ENCODE measurements around the gene L3HYPDH.

The L3HYPDH gene

DNA sequence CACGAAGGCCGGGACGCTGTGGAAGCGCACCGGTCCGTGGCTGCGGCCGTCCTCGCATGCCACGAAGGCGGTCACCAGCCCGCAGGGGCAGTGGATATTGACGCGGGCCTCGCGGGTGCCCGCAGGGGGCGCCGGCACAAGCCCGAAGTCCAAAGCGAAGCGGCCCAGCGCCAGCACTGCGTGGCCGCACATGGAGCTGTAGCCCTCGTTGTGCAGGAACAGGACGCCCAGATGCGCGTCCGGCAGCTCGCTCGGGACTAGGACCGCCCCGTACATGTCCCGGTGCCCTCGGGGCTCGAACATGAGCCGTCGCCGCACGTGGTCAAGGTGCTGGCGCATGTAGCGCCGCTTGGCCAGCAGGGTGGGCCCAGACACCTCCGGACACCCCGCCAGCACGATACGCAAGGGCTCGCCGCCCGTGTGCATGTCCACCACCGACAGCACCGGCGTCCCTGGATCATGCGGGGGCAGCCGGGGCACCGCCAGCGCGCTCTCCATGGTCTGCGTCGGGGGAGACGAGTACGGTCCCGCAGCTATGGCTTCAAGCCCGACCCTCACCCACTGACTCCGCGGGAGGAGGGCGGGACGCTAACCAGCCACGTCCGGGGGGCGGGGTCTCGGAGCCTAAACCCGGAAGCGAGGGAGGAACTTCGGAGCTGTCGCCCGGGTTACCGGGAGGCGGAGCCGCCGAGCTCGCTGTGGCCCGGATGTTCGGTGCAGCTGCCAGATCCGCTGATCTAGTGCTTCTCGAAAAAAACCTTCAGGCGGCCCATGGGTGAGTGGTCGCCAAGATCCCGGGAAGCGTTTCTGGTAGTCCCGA, at the start of gene L3HYPDH, which contains the start of gene JKAMP:
Gene L3HYPDH, minus strand, starts transcription at position 590 of the 820 bp plus-strand sequence. Its CDS starts 92 bp downstream, at position 498.
Gene JKAMP, plus strand, starts transcription at position 699 of the 820 bp plus-strand sequence. Its CDS starts 73 bp downstream, at position 772.
- H3K36me3 ChIP-seq (replicated peaks): peaks cover 4% of the 10 kb centered on the region
- in situ Hi-C loops (cut with HindIII; ENCODE audit: low pct_ligation_motif_present, low sequenced_read_pairs): no loop called here
- peak within 1 kb of the TSS; percentile 93 for H3K27ac ChIP-seq
- H3K4me3 ChIP-seq (ENCODE audit: low read depth, low read length): peak within 1 kb of the TSS; percentile 90
- peak; percentile 57 for TF ChIP-seq CTCF (IDR thresholded peaks at IDR 0.05; ENCODE audit: low read depth, low read length, missing control alignments)
- no peaks in the 10 kb centered on the region for H3K27me3 ChIP-seq (replicated peaks)
- DNase-seq: peak; percentile 94

- Histone ChIP-seq H3K27ac (no peak overlapping the region), H3K4me3 (ENCODE audit: low read depth, low read length) (no peak overlapping the region), H3K27me3 (replicated peaks) (no peaks in the 10 kb centered on the region), H3K36me3 (replicated peaks) (no peaks in the 10 kb centered on the region)
- DNase-seq: no peak
- in situ Hi-C loops (cut with HindIII; ENCODE audit: low pct_ligation_motif_present, low sequenced_read_pairs): no loop called here
- TF ChIP-seq CTCF (IDR thresholded peaks at IDR 0.05; ENCODE audit: low read depth, low read length, missing control alignments): no peak
Observed at GRCh38 chr14:59532419-59532818, 48.2 kb upstream of the L3HYPDH start.

DNA sequence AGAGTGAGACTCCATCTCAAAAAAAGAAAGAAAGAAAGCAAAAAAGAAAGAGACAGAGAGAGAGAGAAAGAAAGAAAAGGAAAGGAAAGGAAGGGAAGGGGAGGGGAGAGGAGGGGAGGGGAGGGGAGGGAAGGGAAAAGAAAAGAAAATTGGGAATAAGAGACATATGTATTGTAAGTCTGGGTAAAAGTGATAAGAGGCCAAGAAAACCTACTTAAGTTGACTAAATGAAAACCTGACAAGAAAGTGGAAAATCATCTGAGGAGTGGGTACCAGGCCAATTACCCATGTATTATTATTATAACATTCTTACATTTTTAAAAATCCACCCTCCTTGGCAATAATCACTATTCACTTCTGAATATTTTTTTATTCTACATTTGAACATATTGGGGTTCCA, 46.1 kb upstream of the L3HYPDH start:
- Histone ChIP-seq H3K36me3 (replicated peaks) (no peaks in the 10 kb centered on the region), H3K27ac (no peak overlapping the region), H3K27me3 (replicated peaks) (no peaks in the 10 kb centered on the region), H3K4me3 (ENCODE audit: low read depth, low read length) (no peak overlapping the region)
- in situ Hi-C loops (cut with HindIII; ENCODE audit: low pct_ligation_motif_present, low sequenced_read_pairs): no loop called here
- no peak for TF ChIP-seq CTCF (IDR thresholded peaks at IDR 0.05; ENCODE audit: low read depth, low read length, missing control alignments)
- DNase-seq: no peak

DNA sequence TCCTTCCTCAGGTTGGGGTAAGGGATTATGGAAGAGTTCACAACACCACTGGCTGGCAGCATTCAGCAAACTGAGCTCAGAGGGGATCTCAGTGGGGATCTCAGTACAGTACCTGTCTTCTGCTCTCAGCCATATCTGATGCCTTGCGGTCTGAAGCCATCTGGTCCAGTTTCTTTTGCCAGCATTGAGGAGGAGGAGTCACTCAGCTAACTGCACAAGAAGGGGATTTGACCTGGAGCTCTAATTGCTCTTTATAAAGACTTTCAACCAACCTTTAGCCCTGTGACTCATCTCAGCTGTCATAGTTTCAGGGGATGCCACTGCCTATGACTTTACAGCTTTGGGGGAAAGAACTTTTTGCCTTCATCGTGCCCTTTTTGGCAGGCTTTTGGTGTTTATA, 45.0 kb upstream of the L3HYPDH start:
- no peak overlapping the region for H3K4me3 ChIP-seq (ENCODE audit: low read depth, low read length)
- DNase-seq: no peak
- no peaks in the 10 kb centered on the region for H3K27me3 ChIP-seq (replicated peaks)
- H3K27ac ChIP-seq: no peak overlapping the region
- in situ Hi-C loops (cut with HindIII; ENCODE audit: low pct_ligation_motif_present, low sequenced_read_pairs): no loop called here
- TF ChIP-seq CTCF (IDR thresholded peaks at IDR 0.05; ENCODE audit: low read depth, low read length, missing control alignments): no peak
- no peaks in the 10 kb centered on the region for H3K36me3 ChIP-seq (replicated peaks)

DNA sequence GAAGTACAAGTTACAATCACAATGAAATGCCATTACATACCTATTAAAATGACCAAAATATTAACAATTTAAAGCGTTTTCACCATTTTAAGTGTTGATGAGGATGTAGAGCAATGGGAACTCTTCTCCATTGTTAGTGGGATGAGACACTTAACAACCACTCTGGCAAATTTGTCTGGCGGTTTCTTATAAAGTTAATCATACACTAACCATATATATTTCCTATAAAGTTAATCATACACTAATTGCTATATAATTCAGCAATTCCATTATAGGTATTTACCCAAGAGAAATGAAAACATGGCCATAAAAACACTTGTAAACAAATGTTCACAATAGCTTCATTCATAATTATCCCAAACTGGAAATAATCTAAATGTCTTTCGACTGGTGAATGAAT, 36.0 kb upstream of the L3HYPDH start:
- no peak for TF ChIP-seq CTCF (IDR thresholded peaks at IDR 0.05; ENCODE audit: low read depth, low read length, missing control alignments)
- DNase-seq: no peak
- Histone ChIP-seq H3K27me3 (replicated peaks) (no peaks in the 10 kb centered on the region), H3K36me3 (replicated peaks) (no peaks in the 10 kb centered on the region), H3K4me3 (ENCODE audit: low read depth, low read length) (no peak overlapping the region), H3K27ac (no peak overlapping the region)
- in situ Hi-C loops (cut with HindIII; ENCODE audit: low pct_ligation_motif_present, low sequenced_read_pairs): no loop called here
